Measurements from ENCODE around the gene KIF13A. TPM values are rescaled to one million over a fixed set of nuclear protein-coding genes. Genes with fewer than 3 reads are reported as not detected.
"Not testable (repeated sequence)": the region's sequence is repeated elsewhere in the genome, so short reads cannot be mapped to it uniquely, and the experiment has no call there.

Gene KIF13A
- total and polyA plus RNA-seq, 4 donors: 4.3 to 28.1 (median 10.6) TPM

- Histone ChIP-seq H3K4me1 (ENCODE audit: control insufficient read depth in 4 of 4, insufficient read depth in 4 of 4, low read length in 3 of 4) (peaks cover 0 to 6% (median 1%) of the 10 kb centered on the region in 4 donors), H3K27me3 (ENCODE audit: control insufficient read depth in 4 of 4, insufficient read depth in 4 of 4, low read length in 3 of 4) (no peaks in the 10 kb centered on the region), H3K9me3 (ENCODE audit: control insufficient read depth in 4 of 4, low read length in 3 of 4) (no peaks in the 10 kb centered on the region), H3K36me3 (ENCODE audit: control insufficient read depth in 4 of 4, insufficient read depth in 3 of 4, low read depth in 1 of 4, low read length in 3 of 4) (no peaks in the 10 kb centered on the region), H3K9ac (ENCODE audit: low read depth in 1 of 2, low read length in 2 of 2) (no peak overlapping the region), H3K27ac (ENCODE audit: low read depth in 1 of 2, low read length in 2 of 2) (no peak overlapping the region), H3K4me3 (ENCODE audit: low read depth in 1 of 3, low read length in 3 of 3) (no peak overlapping the region)
- no peak for DNase-seq (ENCODE audit: low spot score)
- TF ChIP-seq GABPA (IDR thresholded peaks at IDR 0.05 in 1 of 2, conservative IDR thresholded peaks at IDR 0.05 in 1 of 2) (no peak), RAD21 (IDR thresholded peaks at IDR 0.05) (no peak), HNF4A (conservative IDR thresholded peaks at IDR 0.05) (no peak), YY1 (IDR thresholded peaks at IDR 0.05) (no peak), TAF1 (conservative IDR thresholded peaks at IDR 0.05) (no peak), EGR1 (IDR thresholded peaks at IDR 0.05; ENCODE audit: low read depth in 2 of 2) (no peak), NR2F2 (IDR thresholded peaks at IDR 0.05) (no peak), FOXA1 (IDR thresholded peaks at IDR 0.05) (no peak), REST (IDR thresholded peaks at IDR 0.05) (no peak), SP1 (IDR thresholded peaks at IDR 0.05) (no peak), CTCF (IDR thresholded peaks at IDR 0.05; ENCODE audit: low read depth, low read length, missing input control) (no peak), MAX (IDR thresholded peaks at IDR 0.05) (no peak)
Measured at GRCh38 chr6:17912521-17912920, 74.9 kb downstream of the KIF13A start.

GRCh38 chr6:17911656-17912055 is 75.8 kb downstream of the KIF13A start:
- WGBS: 96% methylated on average over 11 of the region's 11 CpGs
- H3K4me1 ChIP-seq (ENCODE audit: control insufficient read depth in 4 of 4, insufficient read depth in 4 of 4, low read length in 3 of 4); H3K36me3 ChIP-seq (ENCODE audit: control insufficient read depth in 4 of 4, insufficient read depth in 3 of 4, low read depth in 1 of 4, low read length in 3 of 4); DNase-seq (ENCODE audit: low spot score); H3K9ac ChIP-seq (ENCODE audit: low read depth in 1 of 2, low read length in 2 of 2); H3K9me3 ChIP-seq (ENCODE audit: control insufficient read depth in 4 of 4, low read length in 3 of 4); H3K27me3 ChIP-seq (ENCODE audit: control insufficient read depth in 4 of 4, insufficient read depth in 4 of 4, low read length in 3 of 4); H3K27ac ChIP-seq (ENCODE audit: low read depth in 1 of 2, low read length in 2 of 2); H3K4me3 ChIP-seq (ENCODE audit: low read depth in 1 of 3, low read length in 3 of 3): not testable (repeated sequence)

GRCh38 chr6:17910189-17910588 is 77.2 kb downstream of the KIF13A start:
- no peak for DNase-seq (ENCODE audit: low spot score)
- Histone ChIP-seq H3K4me3 (ENCODE audit: low read depth in 1 of 3, low read length in 3 of 3) (no peak overlapping the region), H3K4me1 (ENCODE audit: control insufficient read depth in 4 of 4, insufficient read depth in 4 of 4, low read length in 3 of 4) (peaks cover 0 to 9% (median 1%) of the 10 kb centered on the region in 4 donors), H3K27ac (ENCODE audit: low read depth in 1 of 2, low read length in 2 of 2) (peak overlapping the region in 1 of 2 donors; percentile 26), H3K9ac (ENCODE audit: low read depth in 1 of 2, low read length in 2 of 2) (no peak overlapping the region), H3K9me3 (ENCODE audit: control insufficient read depth in 4 of 4, low read length in 3 of 4) (no peaks in the 10 kb centered on the region), H3K27me3 (ENCODE audit: control insufficient read depth in 4 of 4, insufficient read depth in 4 of 4, low read length in 3 of 4) (no peaks in the 10 kb centered on the region), H3K36me3 (ENCODE audit: control insufficient read depth in 4 of 4, insufficient read depth in 3 of 4, low read depth in 1 of 4, low read length in 3 of 4) (no peaks in the 10 kb centered on the region)
- 43% methylated on average over 2 of the region's 2 CpGs for WGBS
- no peak for TF ChIP-seq CTCF (IDR thresholded peaks at IDR 0.05; ENCODE audit: low read depth, low read length, missing input control)
- no peak for TF ChIP-seq REST (IDR thresholded peaks at IDR 0.05)
- TF ChIP-seq SP1 (IDR thresholded peaks at IDR 0.05): no peak
- no peak for TF ChIP-seq MAX (IDR thresholded peaks at IDR 0.05)
- no peak for TF ChIP-seq NR2F2 (IDR thresholded peaks at IDR 0.05)
- TF ChIP-seq ATF3 (IDR thresholded peaks at IDR 0.05): no peak
